ENCODE measurements around the gene KANK2. TPM values are rescaled to one million over a fixed set of nuclear protein-coding genes. Genes with fewer than 3 reads are reported as not detected.

KANK2 gene
- total and polyA plus RNA-seq, 2 experiments from 2014 or later = 15.9 to 65.4 TPM

DNA sequence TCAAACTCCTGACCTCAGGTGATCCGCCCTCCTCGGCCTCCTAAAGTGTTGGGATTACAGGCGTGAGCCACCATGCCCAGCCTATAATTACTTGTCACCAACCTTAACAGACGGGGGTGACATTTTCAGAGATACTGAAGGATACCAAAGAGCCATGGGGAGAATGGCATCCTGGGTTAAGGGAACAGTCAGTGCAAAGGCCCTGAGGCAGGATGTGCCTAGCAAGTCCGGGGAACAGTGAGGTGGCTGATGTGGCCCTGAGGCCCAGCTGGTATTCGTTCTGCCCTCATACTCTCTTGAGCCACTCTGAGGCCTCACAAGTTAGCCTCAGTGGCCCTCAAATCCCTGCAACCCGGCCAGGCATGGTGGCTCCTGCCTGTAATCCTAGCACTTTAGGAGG is 27.1 kb upstream of the KANK2 start:
- no peaks in the 10 kb centered on the region for H3K79me2 ChIP-seq (replicated peaks; ENCODE audit: insufficient read depth)
- H3K4me2 ChIP-seq = no peak overlapping the region
- no peak overlapping the region for H3K27ac ChIP-seq (ENCODE audit: low read depth)
- no peak overlapping the region for H3K4me3 Mint-ChIP-seq
- H3K27me3 ChIP-seq (ENCODE audit: insufficient read depth) = no peaks in the 10 kb centered on the region
- H3K4me1 ChIP-seq (ENCODE audit: insufficient read depth) = 0 out of 2 replicates have a peak, but pooled peaks cover 3% of the 10 kb centered on the region
- no peaks in the 10 kb centered on the region; the same call in 1 of the 2 replicates for H4K20me1 ChIP-seq (replicated peaks; ENCODE audit: insufficient read depth)
- no peak overlapping the region for H2AFZ ChIP-seq
- TF ChIP-seq, protein P1, sequence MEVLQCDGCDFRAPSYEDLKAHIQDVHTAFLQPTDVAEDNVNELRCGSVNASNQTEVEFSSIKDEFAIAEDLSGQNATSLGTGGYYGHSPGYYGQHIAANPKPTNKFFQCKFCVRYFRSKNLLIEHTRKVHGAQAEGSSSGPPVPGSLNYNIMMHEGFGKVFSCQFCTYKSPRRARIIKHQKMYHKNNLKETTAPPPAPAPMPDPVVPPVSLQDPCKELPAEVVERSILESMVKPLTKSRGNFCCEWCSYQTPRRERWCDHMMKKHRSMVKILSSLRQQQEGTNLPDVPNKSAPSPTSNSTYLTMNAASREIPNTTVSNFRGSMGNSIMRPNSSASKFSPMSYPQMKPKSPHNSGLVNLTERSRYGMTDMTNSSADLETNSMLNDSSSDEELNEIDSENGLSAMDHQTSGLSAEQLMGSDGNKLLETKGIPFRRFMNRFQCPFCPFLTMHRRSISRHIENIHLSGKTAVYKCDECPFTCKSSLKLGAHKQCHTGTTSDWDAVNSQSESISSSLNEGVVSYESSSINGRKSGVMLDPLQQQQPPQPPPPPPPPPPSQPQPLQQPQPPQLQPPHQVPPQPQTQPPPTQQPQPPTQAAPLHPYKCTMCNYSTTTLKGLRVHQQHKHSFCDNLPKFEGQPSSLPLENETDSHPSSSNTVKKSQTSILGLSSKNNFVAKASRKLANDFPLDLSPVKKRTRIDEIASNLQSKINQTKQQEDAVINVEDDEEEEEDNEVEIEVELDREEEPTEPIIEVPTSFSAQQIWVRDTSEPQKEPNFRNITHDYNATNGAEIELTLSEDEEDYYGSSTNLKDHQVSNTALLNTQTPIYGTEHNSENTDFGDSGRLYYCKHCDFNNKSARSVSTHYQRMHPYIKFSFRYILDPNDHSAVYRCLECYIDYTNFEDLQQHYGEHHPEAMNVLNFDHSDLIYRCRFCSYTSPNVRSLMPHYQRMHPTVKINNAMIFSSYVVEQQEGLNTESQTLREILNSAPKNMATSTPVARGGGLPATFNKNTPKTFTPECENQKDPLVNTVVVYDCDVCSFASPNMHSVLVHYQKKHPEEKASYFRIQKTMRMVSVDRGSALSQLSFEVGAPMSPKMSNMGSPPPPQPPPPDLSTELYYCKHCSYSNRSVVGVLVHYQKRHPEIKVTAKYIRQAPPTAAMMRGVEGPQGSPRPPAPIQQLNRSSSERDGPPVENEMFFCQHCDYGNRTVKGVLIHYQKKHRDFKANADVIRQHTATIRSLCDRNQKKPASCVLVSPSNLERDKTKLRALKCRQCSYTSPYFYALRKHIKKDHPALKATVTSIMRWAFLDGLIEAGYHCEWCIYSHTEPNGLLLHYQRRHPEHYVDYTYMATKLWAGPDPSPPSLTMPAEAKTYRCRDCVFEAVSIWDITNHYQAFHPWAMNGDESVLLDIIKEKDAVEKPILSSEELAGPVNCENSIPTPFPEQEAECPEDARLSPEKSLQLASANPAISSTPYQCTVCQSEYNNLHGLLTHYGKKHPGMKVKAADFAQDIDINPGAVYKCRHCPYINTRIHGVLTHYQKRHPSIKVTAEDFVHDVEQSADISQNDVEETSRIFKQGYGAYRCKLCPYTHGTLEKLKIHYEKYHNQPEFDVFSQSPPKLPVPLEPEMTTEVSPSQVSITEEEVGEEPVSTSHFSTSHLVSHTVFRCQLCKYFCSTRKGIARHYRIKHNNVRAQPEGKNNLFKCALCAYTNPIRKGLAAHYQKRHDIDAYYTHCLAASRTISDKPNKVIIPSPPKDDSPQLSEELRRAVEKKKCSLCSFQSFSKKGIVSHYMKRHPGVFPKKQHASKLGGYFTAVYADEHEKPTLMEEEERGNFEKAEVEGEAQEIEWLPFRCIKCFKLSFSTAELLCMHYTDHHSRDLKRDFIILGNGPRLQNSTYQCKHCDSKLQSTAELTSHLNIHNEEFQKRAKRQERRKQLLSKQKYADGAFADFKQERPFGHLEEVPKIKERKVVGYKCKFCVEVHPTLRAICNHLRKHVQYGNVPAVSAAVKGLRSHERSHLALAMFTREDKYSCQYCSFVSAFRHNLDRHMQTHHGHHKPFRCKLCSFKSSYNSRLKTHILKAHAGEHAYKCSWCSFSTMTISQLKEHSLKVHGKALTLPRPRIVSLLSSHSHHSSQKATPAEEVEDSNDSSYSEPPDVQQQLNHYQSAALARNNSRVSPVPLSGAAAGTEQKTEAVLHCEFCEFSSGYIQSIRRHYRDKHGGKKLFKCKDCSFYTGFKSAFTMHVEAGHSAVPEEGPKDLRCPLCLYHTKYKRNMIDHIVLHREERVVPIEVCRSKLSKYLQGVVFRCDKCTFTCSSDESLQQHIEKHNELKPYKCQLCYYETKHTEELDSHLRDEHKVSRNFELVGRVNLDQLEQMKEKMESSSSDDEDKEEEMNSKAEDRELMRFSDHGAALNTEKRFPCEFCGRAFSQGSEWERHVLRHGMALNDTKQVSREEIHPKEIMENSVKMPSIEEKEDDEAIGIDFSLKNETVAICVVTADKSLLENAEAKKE (CRISPR knock-in tag; IDR thresholded peaks at IDR 0.05) = no peak
- no peak for TF ChIP-seq ZNF331 (CRISPR knock-in tag; IDR thresholded peaks at IDR 0.05; ENCODE audit: low read depth)
- no peak for TF ChIP-seq EZH2phosphoT487 (IDR thresholded peaks at IDR 0.05; ENCODE audit: unreplicated experiment)
- TF ChIP-seq NANOG (IDR thresholded peaks at IDR 0.05; ENCODE audit: borderline replicate concordance) = no peak
- TF ChIP-seq, protein P2, sequence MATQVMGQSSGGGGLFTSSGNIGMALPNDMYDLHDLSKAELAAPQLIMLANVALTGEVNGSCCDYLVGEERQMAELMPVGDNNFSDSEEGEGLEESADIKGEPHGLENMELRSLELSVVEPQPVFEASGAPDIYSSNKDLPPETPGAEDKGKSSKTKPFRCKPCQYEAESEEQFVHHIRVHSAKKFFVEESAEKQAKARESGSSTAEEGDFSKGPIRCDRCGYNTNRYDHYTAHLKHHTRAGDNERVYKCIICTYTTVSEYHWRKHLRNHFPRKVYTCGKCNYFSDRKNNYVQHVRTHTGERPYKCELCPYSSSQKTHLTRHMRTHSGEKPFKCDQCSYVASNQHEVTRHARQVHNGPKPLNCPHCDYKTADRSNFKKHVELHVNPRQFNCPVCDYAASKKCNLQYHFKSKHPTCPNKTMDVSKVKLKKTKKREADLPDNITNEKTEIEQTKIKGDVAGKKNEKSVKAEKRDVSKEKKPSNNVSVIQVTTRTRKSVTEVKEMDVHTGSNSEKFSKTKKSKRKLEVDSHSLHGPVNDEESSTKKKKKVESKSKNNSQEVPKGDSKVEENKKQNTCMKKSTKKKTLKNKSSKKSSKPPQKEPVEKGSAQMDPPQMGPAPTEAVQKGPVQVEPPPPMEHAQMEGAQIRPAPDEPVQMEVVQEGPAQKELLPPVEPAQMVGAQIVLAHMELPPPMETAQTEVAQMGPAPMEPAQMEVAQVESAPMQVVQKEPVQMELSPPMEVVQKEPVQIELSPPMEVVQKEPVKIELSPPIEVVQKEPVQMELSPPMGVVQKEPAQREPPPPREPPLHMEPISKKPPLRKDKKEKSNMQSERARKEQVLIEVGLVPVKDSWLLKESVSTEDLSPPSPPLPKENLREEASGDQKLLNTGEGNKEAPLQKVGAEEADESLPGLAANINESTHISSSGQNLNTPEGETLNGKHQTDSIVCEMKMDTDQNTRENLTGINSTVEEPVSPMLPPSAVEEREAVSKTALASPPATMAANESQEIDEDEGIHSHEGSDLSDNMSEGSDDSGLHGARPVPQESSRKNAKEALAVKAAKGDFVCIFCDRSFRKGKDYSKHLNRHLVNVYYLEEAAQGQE (IDR thresholded peaks at IDR 0.05; ENCODE audit: unreplicated experiment) = no peak
- TF ChIP-seq POLR2AphosphoS5 (IDR thresholded peaks at IDR 0.05; ENCODE audit: low read depth) = no peak
- TF ChIP-seq CREB1 (CRISPR knock-in tag; IDR thresholded peaks at IDR 0.05; ENCODE audit: low read depth) = no peak
- TF ChIP-seq, protein P3, sequence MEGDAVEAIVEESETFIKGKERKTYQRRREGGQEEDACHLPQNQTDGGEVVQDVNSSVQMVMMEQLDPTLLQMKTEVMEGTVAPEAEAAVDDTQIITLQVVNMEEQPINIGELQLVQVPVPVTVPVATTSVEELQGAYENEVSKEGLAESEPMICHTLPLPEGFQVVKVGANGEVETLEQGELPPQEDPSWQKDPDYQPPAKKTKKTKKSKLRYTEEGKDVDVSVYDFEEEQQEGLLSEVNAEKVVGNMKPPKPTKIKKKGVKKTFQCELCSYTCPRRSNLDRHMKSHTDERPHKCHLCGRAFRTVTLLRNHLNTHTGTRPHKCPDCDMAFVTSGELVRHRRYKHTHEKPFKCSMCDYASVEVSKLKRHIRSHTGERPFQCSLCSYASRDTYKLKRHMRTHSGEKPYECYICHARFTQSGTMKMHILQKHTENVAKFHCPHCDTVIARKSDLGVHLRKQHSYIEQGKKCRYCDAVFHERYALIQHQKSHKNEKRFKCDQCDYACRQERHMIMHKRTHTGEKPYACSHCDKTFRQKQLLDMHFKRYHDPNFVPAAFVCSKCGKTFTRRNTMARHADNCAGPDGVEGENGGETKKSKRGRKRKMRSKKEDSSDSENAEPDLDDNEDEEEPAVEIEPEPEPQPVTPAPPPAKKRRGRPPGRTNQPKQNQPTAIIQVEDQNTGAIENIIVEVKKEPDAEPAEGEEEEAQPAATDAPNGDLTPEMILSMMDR (conservative IDR thresholded peaks at IDR 0.05; ENCODE audit: low read depth in 2 of 2) = no peak
- no peak for TF ChIP-seq EZH2 (IDR thresholded peaks at IDR 0.05; ENCODE audit: low read depth, unreplicated experiment)
- no peak for TF ChIP-seq STAT1 (IDR thresholded peaks at IDR 0.05; ENCODE audit: unreplicated experiment)
- no peak for TF ChIP-seq JUNB (IDR thresholded peaks at IDR 0.05; ENCODE audit: unreplicated experiment)
- TF ChIP-seq ZNF114 (CRISPR knock-in tag; IDR thresholded peaks at IDR 0.05) = no peak
- TF ChIP-seq, protein P4, sequence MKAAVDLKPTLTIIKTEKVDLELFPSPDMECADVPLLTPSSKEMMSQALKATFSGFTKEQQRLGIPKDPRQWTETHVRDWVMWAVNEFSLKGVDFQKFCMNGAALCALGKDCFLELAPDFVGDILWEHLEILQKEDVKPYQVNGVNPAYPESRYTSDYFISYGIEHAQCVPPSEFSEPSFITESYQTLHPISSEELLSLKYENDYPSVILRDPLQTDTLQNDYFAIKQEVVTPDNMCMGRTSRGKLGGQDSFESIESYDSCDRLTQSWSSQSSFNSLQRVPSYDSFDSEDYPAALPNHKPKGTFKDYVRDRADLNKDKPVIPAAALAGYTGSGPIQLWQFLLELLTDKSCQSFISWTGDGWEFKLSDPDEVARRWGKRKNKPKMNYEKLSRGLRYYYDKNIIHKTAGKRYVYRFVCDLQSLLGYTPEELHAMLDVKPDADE (IDR thresholded peaks at IDR 0.05) = no peak
- H3K4me1 Mint-ChIP-seq = peaks cover 2% of the 10 kb centered on the region; the same call in 1 of the 3 replicates
- H3K4me3 ChIP-seq = no peak overlapping the region
- peaks cover 10% of the 10 kb centered on the region for H3K36me3 ChIP-seq (ENCODE audit: insufficient read depth)
- ATAC-seq (no peak), DNase-seq (ENCODE audit: low spot score) (no peak)
- peaks cover 7% of the 10 kb centered on the region for H3F3A ChIP-seq (replicated peaks; ENCODE audit: low read depth)
- H3K36me3 Mint-ChIP-seq (ENCODE audit: low read depth) = peaks cover 48% of the 10 kb centered on the region
- no peak overlapping the region for H3K27ac Mint-ChIP-seq
- peaks cover 12% of the 10 kb centered on the region for H3K27me3 Mint-ChIP-seq (ENCODE audit: insufficient read depth, low read depth, poor library complexity)
- H3K9me2 ChIP-seq (ENCODE audit: insufficient read depth) = no peaks in the 10 kb centered on the region
- H3K9me3 Mint-ChIP-seq = peaks cover 8% of the 10 kb centered on the region; the same call in 2 of the 3 replicates

All from GM23338 (cell line).